ENCODE measurements around the gene MAGEA1.
"Not testable (repeated sequence)": the region's sequence is repeated elsewhere in the genome, so short reads cannot be mapped to it uniquely, and the experiment has no call there.

- not testable (repeated sequence) for TF ChIP-seq CTCF (IDR thresholded peaks at IDR 0.05; ENCODE audit: insufficient read depth, low read depth, low read length); EZH2 (IDR thresholded peaks at IDR 0.05; ENCODE audit: insufficient read depth, low read length)
Observed at GRCh38 chrX:153139074-153139473, 40.0 kb upstream of the MAGEA1 start.

All from astrocyte (in vitro differentiated cells and primary cell).